ENCODE data around the gene RAPGEF4. TPM values are rescaled to one million over a fixed set of nuclear protein-coding genes. Genes with fewer than 3 reads are reported as not detected.

RAPGEF4 gene
- total and polyA plus RNA-seq, 12 donors = 1.2 to 11.2 (median 7.9) TPM

DNA sequence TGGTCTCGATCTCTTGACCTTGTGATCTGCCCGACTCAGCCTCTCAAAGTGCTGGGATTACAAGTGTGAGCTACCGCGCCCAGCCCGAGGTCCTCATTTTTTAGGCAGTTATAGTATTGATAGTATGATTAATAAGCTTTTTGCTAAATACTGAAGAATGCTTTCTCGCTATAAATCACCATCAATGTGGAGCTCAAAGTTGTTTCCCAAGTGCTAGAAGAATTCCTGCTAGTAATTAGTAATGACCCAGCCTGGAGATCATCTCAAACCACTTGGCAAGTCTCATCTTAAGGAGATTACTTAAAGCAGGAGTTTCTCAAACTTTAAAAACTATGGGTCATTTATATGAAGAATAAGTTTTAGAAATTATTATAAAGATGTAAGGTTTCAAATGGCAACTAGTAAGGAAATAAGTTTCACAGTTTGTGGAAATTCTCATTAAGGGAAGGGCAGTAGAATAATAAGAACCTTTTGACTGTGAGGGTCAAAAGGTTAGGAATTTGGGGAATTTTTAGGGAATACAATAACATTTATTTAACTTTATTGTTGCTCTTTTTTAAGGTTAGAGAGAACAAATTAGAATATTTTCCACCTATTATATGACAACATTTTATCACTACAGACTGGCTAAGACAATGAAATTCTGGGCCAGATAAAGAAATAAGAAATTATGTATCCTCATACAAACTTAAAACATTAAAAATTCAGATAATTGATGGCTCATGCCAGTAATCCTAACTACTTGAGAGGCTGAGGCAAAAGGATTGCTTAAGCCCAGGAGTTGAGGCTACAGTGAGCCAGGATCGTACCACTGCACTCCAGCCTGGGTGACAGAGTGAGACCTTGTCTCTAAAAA lies 191.4 kb downstream of the RAPGEF4 start:
- intact Hi-C loops (cut with DNase I) = no loop called here
- 92 to 93% methylated on average over 7 of the region's 7 CpGs for WGBS, 2 donors
- ATAC-seq = no peak

DNA sequence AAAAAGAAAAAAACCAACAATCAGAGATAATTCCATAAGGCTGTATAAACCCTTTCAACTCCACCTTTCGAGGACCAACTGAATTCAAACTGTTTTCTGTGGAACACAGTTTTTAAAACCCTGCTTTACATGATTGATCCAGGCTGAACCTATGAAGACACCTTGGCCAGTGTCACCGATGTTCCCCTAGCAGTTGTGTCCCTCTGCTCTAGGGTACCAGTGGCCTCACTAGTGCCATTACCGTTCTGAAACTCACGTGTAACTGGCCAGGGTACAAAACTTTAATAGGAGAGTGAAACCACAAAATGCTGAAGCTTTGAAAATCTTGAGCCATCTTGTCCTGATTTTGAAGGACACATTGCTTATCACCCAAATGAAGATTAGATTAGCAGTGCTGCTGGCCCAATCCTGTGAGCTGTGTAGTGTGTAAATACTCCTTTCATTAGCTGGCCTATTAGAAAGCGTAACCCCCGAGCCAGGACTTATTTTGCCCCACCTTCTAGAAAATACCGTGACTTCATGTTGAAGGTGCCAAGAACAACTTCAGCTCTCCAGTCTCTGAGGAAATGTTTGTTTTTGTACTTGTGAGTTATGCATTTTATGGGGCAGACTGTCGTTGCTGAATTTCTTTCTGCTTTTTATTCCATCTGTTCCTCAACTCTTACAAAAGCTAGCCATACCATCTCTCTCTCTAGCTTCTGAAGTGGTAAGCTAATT lies 192.2 kb downstream of the RAPGEF4 start:
- 38 to 50% methylated on average over 8 of the region's 8 CpGs for WGBS, 2 donors
- no peaks in the 10 kb centered on the region for H3K27me3 ChIP-seq
- peak; percentile 50 to 77 (median 57) for ATAC-seq
- peak in 1 of 2 donors; percentile 28 for DNase-seq
- H3K36me3 ChIP-seq = no peaks in the 10 kb centered on the region
- H3K4me3 ChIP-seq = peak overlapping the region in 5 of 10 donors; percentile 23 to 38 (median 26)
- intact Hi-C loops (cut with DNase I) = no loop called here
- TF ChIP-seq, protein P1, sequence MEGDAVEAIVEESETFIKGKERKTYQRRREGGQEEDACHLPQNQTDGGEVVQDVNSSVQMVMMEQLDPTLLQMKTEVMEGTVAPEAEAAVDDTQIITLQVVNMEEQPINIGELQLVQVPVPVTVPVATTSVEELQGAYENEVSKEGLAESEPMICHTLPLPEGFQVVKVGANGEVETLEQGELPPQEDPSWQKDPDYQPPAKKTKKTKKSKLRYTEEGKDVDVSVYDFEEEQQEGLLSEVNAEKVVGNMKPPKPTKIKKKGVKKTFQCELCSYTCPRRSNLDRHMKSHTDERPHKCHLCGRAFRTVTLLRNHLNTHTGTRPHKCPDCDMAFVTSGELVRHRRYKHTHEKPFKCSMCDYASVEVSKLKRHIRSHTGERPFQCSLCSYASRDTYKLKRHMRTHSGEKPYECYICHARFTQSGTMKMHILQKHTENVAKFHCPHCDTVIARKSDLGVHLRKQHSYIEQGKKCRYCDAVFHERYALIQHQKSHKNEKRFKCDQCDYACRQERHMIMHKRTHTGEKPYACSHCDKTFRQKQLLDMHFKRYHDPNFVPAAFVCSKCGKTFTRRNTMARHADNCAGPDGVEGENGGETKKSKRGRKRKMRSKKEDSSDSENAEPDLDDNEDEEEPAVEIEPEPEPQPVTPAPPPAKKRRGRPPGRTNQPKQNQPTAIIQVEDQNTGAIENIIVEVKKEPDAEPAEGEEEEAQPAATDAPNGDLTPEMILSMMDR (IDR thresholded peaks at IDR 0.05) = no peak
- H3K27ac ChIP-seq = peak overlapping the region in 8 of 10 donors; percentile 23 to 82 (median 48)
- H3K9me3 ChIP-seq = no peaks in the 10 kb centered on the region
- peaks cover 3 to 62% (median 41%) of the 10 kb centered on the region in 9 donors for H3K4me1 ChIP-seq

More for the DNA sequence above, 191.4 kb downstream of the RAPGEF4 start:
- Histone ChIP-seq H3K4me3 (no peak overlapping the region), H3K9me3 (no peaks in the 10 kb centered on the region), H3K27ac (peak overlapping the region in 8 of 10 donors; percentile 23 to 82 (median 48)), H3K36me3 (no peaks in the 10 kb centered on the region), H3K27me3 (no peaks in the 10 kb centered on the region), H3K4me1 (peaks cover 3 to 60% (median 38%) of the 10 kb centered on the region in 9 donors)
- no peak for DNase-seq
- TF ChIP-seq, protein P1 (IDR thresholded peaks at IDR 0.05) = no peak

DNA sequence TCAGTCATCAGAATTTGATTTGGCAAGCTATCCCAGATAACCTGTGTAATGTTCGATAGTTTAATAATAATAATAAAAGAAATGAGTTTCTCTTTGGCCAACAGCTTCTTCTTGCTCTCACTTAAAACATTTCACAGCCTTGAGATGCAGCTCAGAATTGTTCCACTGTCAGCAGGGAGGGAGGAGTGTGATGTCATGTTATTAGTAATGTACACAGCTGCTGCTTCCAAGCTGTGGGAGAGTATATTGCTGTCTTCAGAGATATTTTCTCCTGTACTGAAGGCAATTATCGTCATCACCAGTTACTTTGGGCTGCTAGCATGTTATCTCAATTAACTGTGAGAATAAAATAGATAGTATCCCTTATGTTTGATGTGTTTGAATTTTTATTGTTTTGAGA lies 193.1 kb downstream of the RAPGEF4 start:
- no peaks in the 10 kb centered on the region for H3K9me3 ChIP-seq
- peaks cover 3 to 59% (median 44%) of the 10 kb centered on the region in 9 donors for H3K4me1 ChIP-seq
- H3K4me3 ChIP-seq = peak overlapping the region in 6 of 10 donors; percentile 1 to 38 (median 26)
- DNase-seq (no peak), ATAC-seq (peak in 3 of 8 donors; percentile 27 to 46 (median 28))
- peak overlapping the region in 6 of 10 donors; percentile 26 to 82 (median 48) for H3K27ac ChIP-seq
- intact Hi-C loops (cut with DNase I) = no loop called here
- WGBS, 2 donors = 59 to 71% methylated on average over 2 of the region's 2 CpGs
- H3K27me3 ChIP-seq = no peaks in the 10 kb centered on the region
- TF ChIP-seq, protein P1 (IDR thresholded peaks at IDR 0.05) = no peak
- no peaks in the 10 kb centered on the region for H3K36me3 ChIP-seq

DNA sequence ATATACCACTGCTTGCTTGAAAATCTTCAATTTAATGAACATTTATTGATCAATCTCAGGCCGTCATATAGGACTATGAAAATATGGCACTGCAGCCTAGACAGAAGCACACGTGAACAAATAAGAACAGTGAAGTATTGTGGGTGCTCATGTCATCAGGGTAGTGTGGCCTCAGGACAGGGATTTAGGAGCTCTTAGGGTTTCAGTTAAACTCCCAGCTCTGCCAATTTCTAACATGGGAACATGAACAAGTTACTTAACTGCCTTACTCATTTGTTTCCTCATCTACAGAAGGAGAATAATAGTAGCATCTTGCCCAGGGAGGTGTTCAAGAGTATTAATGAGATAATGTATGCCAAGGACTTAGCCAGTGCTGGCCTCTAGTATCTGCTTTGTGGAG lies 194.0 kb downstream of the RAPGEF4 start:
- Histone ChIP-seq H3K9me3 (no peaks in the 10 kb centered on the region), H3K36me3 (no peaks in the 10 kb centered on the region), H3K27me3 (no peaks in the 10 kb centered on the region), H3K4me3 (no peak overlapping the region), H3K4me1 (peaks cover 3 to 59% (median 44%) of the 10 kb centered on the region in 9 donors), H3K27ac (peak overlapping the region in 8 of 10 donors; percentile 40 to 82 (median 68))
- DNase-seq = no peak
- peak in 1 of 8 donors; percentile 13 for ATAC-seq
- intact Hi-C loops (cut with DNase I) = loop anchor here in 7 of 10 donors (2.0 to 10.0 kb wide), 7 partner anchors 62 to 335 kb away; no protein-coding TSS in a partner anchor
- TF ChIP-seq, protein P1 (IDR thresholded peaks at IDR 0.05) = no peak
- 81 to 84% methylated on average over 2 of the region's 2 CpGs for WGBS, 2 donors
